NCI-H748 treated with DMSO at 0.1 percent for 48 hours (cell line): Measurements from ENCODE around the gene RPS10.
A peak's percentile ranks its signal among the peaks of the same experiment; 100 is the strongest.
"Not testable (repeated sequence)": the region's sequence is repeated elsewhere in the genome, so short reads cannot be mapped to it uniquely, and the experiment has no call there.

Experiments used
- DNase-seq: peaks from one replicate; lab custom pipeline; 2025; lab: John Stamatoyannopoulos, UW

The RPS10 gene

GRCh38 chr6:34447910-34448309 is 22.0 kb upstream of the RPS10 start:
- DNase-seq: no peak

- no peak for DNase-seq
Measured at GRCh38 chr6:34447386-34447785, 21.5 kb upstream of the RPS10 start.

- DNase-seq: no peak
Measured at GRCh38 chr6:34445313-34445860, 19.5 kb upstream of the RPS10 start.

GRCh38 chr6:34441526-34441925 is 15.7 kb upstream of the RPS10 start:
- no peak for DNase-seq

GRCh38 chr6:34439442-34439841 is 13.6 kb upstream of the RPS10 start:
- no peak for DNase-seq

- DNase-seq: no peak
Measured at GRCh38 chr6:34438705-34439104, 12.8 kb upstream of the RPS10 start.

GRCh38 chr6:34437644-34437970 is 11.7 kb upstream of the RPS10 start:
- no peak for DNase-seq

GRCh38 chr6:34436803-34437643 is 11.2 kb upstream of the RPS10 start:
- no peak for DNase-seq

- DNase-seq: no peak
Measured at GRCh38 chr6:34435916-34436315, 10.0 kb upstream of the RPS10 start.

- no peak for DNase-seq
Measured at GRCh38 chr6:34425132-34425497, 754 bp downstream of the RPS10 start.

GRCh38 chr6:34424200-34425131 is 1.4 kb downstream of the RPS10 start:
- DNase-seq: no peak

- no peak for DNase-seq
Measured at GRCh38 chr6:34423254-34423653, 2.6 kb downstream of the RPS10 start.

GRCh38 chr6:34418367-34418766 is 7.5 kb downstream of the RPS10 start:
- DNase-seq: no peak

GRCh38 chr6:34416877-34417371 is 8.9 kb downstream of the RPS10 start:
- DNase-seq: no peak

GRCh38 chr6:34414999-34415858 is 10.6 kb downstream of the RPS10 start:
- DNase-seq: peak; percentile 27

GRCh38 chr6:34412643-34413214 is 13.1 kb downstream of the RPS10 start:
- DNase-seq: no peak

- DNase-seq: no peak
Measured at GRCh38 chr6:34412016-34412415, 13.9 kb downstream of the RPS10 start.

GRCh38 chr6:34407915-34408314 is 18.0 kb downstream of the RPS10 start:
- not testable (repeated sequence) for DNase-seq

- no peak for DNase-seq
Measured at GRCh38 chr6:34396518-34396917, 29.4 kb downstream of the RPS10 start.

- no peak for DNase-seq
Measured at GRCh38 chr6:34393966-34394305, 31.9 kb downstream of the RPS10 start.

GRCh38 chr6:34393191-34393965 is 32.5 kb downstream of the RPS10 start:
- DNase-seq: peak; percentile 67
